HTR-8/SVneo (cell line): ENCODE measurements around the gene TIE1.

Experiments
- DNase-seq: peaks from one replicate; pipeline ENCODE4 v3.0.0; 2011; ENCODE audit warnings: low spot score, mixed read lengths; ENCODE audit not compliant: insufficient read length
- FAIRE-seq: peaks from 2 replicates; lab custom pipeline; 2011; peaks lifted over from hg19 to GRCh38; lab: Jason Lieb, UNC

TIE1 gene

DNA sequence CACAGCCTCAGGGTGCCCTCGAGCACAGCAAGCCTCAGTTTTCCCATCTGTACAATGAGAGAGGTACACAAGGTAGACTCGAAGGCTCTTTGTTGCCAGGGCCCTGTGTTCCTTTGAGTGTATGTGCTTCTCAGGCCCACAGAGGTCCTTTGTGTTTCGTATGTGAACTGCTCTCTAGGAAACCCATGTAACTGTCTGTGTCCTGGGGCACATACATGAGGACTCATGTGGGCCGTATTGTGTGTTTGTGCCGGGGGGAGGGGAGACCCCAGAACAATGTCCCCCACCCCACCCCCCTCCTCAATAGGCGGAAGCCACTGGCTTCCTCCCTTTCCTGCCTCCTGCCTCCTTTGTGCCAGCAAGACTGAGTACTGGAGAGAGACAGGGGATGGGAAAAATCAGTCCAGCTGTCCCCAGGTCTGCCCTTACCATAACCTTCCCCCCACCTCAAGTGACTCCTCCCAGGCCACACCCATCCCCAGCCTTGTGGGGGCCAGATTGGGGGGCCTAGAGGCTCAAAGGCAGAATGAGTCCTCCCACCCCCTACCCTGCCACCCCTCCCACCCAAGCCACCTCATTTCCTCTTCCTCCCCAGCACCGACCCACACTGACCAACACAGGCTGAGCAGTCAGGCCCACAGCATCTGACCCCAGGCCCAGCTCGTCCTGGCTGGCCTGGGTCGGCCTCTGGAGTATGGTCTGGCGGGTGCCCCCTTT, at the start of gene TIE1:
Gene TIE1 (plus strand): TSS at position 605 of the 717 bp plus-strand sequence. CDS start 90 bp downstream, at position 695.
- peak; percentile 82 for FAIRE-seq
- DNase-seq: peak; percentile 56

DNA sequence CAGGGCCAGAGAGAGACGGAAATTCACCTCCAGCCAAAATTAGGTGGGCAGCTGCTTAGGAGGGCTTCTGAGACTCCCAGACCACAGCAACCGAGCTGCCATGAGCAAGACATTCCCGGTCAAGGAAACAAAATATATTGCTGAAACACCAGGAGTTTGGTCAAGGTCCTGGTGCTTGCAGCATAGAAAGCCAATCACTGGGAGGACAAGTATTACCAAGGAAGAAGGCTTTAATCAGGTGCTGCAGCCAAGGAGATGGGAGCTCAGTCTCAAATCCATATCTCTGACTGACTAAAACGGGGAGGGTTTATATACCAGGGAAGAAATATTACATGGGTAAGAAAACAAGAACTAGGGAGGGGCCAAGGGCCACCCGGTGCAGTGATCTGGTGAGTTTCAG, 49.8 kb upstream of the TIE1 start:
- DNase-seq (no peak), FAIRE-seq (no peak)

DNA sequence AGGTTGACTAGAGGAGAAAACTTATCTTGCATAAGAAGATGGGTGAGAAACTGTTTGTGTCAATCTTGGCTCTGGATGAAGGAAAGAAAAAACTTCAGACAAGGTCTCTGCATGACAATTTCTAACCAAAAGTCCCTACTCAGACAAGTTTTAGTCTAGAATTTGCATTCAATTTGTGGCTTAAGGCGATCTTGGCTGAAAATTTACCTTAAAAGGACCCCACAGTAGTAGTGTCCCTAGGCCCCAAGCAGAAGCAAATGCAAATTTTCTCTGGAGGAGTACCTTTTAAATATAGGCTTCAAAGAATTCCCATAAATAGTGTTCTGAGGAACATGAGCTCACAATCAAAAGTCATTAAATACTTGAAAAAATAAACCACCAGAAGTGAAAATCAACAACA, 48.6 kb upstream of the TIE1 start:
- no peak for DNase-seq
- FAIRE-seq: no peak

DNA sequence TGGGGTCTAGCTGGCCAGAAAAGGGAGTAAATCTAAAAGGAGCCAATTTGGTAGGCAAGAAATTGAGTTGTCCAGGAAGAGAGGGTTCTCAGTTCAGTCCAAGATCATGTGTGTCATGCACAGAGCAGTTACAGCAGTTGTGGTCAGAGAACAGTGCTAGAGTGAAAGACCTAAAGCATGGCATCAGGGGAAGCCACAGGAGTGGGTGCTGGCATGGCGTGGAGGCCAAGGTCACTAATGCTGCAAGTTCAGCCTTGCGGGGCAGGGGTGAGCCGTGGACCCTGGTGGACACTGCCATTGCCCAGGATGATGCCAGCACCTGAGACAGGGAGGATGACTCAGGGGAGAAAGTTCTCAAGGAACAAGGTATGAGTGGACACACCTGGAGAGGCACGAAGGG, 47.6 kb upstream of the TIE1 start:
- FAIRE-seq (no peak), DNase-seq (no peak)

DNA sequence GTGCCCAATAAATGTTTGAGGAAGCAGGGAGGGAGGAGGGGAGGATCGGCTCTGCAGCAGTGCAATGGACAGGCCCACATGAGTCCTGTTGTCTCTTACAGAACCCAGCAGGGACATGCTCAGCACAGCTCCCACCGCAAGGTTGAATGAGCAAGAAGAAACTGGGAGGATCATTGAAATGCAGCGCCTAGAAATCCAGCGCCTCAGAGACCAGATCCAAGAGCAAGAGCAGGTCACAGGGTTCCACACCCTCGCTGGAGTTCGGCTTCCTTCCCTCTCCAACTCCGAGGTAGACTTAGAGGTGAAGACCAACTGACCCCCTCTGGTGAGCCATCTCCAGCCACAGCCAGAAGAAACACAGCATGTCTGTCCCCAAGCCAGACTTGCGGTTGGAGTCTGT, 46.9 kb upstream of the TIE1 start:
- no peak for DNase-seq

DNA sequence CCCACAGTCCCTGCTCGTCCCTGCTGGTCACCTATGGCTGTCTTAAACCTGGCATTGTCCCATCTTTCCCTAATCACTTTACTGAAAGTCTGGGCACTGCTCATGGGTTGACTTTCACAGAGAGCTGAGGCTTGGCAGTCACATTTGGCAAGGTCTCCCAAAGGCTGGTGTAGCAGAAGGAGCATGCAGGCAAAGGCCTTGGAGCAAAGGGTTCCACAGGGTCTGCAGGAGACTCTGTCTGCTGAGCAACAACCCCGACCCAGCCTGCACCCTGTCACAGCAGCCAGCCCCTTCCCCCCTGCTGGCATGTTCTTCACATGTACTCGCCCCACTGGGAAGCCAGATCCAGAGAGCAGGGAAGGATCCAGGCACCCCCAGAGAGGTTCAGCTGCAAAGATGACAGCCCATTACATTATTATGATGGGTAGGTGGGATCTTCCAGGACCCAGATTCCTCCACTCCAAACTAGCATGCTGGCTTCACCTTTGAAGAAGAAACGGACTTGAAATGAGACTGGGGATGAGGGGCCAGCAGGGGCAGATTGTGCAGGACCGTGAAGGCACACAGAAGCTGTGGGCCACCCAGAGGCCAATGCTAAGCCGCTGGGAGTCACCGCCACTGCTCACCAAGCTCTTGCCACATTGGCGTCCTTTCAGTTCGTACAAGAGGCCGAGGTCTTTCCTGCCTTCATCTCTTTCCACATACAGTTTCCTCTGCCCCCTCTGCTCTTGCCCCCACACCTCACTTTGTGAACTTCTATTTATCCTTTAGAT, 45.2 kb upstream of the TIE1 start:
- FAIRE-seq (no peak), DNase-seq (no peak)

More for the DNA sequence above, 46.9 kb upstream of the TIE1 start:
- no peak for FAIRE-seq

DNA sequence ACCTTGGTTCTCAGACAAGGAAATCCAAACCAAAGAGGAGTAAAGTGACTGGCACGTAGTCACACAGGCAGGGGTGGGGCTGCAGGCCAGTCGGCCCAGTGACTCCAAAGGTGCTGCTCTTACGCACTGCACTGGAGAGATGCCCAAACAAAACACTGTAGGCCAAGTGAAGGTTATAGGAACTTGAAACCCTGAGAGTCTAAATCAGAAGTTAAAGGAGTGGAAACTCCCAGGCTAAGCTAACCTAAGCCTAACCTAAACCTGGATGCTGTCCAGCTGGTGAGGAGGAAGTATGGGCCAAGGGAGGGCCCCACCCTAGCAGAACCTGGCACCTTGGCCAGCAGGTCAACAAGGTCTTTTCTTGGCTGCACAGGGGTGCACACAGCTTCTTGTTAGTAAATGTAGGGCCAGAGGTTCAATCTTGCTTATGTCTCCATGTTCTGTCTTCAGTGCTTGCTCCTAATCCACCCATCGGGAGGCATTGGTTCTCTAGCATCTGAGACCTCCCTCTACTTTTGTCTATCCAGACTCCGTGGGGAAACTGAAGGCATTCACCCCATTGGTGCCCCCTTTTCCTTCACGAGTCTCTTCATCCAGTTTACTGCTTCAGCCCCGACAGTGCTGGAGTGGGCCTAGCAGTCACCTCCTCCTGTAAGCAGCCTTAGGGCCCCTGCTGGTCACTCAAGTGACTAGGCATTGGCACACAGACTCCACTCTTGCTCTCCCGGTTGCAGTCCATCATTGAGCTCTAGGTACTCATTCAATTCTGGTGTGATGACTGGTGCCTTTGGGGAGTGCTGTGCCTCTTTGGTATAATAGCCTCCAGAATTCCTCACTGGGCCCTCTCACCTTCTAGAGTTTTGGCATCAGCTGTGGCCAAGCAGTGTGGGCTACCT, 43.9 kb upstream of the TIE1 start:
- DNase-seq: no peak
- no peak for FAIRE-seq

DNA sequence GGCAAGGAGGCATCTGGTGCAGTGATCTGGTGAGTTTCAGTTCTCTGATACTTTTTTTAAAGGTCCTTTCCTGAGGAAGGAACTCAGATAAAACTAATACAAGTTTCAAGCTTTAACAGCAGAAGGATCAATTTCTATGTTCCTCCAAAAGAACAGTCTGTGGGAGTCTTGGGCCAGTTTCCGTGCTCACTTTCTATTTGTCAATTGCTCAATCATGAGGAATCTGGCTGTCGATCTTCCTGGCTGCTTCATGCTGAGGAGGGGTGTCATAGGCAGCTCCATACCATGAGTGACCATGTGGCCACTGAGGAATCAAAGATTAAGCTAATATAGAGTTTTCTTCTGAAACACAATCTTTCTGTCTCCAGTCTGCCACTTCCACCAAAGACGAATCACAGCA, 42.4 kb upstream of the TIE1 start:
- FAIRE-seq: no peak

DNA sequence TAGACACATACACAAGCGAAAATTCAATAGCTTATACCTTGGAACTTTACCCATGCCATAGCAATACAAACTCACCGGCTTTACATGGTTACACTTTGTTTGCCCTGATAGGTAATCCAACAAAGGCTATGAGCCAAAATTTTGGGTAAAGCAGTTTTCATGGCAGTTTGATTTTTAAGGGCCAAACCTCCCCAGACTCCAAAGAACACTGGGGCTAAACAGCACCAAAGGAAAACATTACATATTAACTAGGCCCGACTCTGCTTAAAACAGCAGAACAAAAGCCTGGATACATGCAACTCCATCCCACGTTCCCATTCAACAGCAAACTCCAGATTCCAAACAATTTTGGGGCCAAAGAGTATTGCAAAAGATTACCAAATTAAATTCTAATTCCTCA, 35.4 kb upstream of the TIE1 start:
- FAIRE-seq (no peak), DNase-seq (no peak)

More for the DNA sequence above, 42.4 kb upstream of the TIE1 start:
- DNase-seq: no peak

DNA sequence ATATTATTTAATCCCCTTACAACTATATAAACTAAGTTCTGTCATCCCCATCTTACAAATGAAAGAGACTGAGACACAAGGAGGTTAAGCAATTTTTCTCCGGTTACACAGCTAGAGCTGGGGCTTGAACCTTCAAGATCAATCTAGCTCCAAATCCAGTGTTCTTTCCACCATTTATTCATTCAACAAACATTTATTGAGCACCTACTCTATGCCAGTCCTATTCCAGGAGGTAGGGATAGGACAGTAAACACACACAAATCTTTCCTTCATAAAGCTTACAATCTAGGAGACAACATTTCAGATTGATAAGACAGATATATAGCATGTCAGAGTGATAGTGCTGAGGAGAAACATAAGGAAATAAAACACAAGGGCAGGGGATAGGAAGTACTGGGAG, 33.9 kb upstream of the TIE1 start:
- no peak for FAIRE-seq
- DNase-seq: no peak

DNA sequence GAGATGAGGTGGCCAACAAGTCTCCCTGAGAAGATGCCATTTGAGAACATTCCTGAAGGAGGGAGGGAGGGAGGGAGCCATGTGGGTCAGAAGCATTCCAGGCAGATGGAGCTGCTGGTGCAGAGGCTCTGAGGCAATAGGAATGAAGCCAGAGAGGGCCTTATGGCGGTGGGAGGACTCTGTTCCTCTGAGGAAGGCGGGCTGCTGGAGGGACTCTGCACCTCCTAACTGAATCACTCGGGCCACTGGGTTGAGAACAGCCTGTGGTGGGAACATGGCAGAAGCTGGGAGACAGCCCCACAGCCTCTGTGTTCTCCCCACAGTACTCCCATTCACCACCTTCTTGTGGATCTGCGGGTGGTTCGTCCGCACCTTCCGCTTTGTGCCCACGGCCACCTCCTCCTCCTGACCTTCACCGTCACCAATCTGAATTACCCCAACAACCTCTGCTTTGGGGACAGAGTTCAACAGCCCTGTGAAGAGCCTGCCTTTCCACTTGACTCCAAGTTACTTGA, 33.4 kb upstream of the TIE1 start:
- DNase-seq (no peak), FAIRE-seq (no peak)

DNA sequence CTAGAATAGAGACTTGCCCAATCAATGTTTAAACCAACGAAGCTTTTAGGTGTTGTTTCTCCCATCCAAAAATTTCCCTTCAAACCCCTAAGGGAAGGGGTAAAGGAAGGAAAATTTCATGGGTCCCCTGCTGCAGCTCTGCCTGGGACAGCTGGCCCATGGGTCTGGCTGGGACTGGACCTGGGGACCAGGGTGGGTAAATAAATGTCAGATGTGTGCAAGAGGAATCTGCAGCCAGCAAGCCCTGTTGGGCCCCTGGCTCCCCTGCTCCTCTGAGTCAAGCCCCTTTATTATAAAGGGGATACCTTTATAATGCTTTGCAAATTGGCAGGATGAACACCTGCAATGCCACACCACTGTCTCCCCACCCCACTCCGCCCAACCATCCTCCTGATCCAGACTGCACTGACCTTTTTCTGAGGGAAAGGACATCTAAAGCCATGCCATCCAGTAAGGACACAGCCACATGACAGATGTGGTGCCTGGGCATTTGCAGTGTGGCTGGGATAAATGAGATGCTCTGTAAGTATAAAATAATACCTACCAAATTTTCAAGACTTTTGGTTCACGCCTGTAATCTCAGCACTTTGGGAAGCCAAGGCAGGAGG, 32.9 kb upstream of the TIE1 start:
- DNase-seq (no peak), FAIRE-seq (no peak)

DNA sequence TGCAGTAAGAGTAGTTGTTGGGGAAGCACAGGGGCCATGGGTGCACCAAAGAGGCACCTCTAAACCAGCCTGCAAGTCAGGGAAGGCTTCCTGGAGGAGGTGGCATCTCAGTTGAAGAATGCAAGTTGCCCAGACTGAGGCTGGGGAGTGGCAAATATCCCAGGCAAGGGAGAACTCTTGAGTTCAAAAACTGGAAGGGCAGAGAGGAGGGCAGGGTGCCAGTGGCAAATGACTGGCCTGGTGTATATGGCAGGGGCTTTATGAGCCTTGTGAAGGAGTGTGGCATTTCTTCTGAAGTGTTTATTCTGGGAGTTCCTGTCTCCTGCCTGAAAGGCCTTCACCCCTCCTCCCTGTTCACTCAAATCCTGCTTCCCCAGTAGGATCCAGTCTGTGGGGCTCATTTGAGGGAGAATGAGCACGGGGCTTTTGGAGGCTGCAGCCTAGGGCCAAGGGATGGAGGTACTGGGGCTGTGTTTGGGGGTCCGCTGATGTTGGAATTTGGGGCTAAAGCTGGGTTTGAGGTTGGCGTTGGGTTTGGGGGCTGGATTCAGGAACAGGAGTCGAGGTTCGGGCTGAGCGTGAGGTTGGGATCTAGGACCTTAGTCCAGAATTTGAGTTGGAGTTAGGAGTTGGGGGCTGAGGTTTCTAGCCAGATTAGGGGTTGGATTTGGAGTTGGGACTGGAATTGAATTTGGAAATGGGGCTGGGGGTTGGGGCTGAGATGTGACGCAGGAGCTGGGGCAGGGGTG, 31.0 kb upstream of the TIE1 start, which contains the start of gene TMEM125:
Gene TMEM125 (plus strand): TSS at position 357 of the 749 bp plus-strand sequence. CDS start 2,740 bp downstream, outside the sequence.
- FAIRE-seq (no peak), DNase-seq (no peak)

DNA sequence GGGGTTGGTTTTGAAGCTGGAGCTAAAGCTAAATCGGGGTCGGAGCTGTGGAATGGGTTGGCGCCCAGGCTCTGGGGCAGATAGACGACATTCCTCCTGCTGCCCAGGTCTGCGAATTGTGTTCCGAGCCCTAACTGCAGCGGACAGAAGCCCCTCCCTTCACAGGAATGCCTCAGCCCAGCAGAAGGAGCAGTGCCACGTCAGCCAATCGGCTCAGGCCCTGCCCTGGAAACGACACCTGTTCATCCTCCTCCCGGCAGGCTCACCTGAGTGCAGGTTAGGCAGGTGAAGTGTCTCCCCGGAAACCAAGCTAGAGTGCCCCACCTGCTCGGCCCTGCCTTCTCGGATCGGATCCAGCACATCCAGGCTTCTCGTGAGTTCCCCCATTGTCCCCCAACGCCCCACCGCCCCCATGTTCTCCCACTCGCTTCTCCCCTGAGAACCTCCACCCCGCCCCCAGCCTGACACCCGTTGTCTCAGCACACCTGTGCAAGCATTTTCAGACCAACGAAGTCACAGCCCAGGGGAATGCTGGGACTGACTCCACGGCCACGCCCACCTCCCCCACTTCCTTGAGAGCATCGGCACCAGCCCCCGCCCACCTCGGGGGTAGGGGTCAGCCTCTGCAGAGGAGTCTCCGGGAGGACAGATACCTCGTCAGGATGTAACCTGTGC, 30.2 kb upstream of the TIE1 start:
- no peak for DNase-seq
- FAIRE-seq: no peak

DNA sequence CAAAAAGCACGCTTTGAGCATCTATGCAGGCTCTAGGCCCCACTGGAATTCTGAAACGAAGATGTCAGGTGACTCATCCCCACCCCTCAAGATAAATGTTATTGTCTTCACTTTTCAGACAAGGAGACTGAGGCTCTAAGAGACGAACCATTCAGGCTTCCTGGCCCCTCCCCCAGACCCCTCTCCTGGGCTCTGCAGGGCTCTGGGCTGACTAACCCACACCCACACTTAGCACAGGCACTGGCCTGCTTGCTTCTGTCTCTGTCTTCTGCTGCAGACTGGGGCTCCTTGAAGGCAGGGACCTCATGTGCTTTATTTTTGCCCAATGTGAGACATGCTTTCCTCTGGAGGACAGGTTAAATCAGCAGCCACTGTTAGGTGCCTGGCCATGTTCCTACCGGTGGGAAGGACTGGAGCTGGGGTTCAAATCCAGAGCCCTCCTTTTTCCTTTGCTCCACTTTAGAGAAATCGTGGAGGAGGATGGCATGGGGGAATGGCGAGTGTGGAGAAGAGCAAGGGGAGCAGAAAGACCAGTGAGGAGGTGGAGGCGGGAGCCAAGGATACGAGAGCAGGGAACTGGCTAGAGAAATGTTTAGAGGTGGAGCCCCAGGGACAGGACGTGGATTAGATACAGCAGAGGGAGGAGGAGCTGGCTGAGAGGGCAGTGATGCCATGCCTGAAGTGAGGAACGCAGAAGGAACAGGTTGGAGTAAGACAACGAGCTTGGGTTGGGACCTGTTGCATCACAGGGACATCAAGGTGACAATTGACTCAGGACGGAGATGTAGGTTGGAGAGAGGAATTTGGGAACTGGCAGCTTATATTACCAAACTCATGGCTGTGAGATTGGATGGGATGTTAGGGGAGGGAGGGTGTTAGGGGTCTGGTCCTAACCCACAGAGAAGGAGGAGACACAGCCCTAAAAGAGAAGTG, 29.3 kb upstream of the TIE1 start:
- FAIRE-seq (no peak), DNase-seq (no peak)

DNA sequence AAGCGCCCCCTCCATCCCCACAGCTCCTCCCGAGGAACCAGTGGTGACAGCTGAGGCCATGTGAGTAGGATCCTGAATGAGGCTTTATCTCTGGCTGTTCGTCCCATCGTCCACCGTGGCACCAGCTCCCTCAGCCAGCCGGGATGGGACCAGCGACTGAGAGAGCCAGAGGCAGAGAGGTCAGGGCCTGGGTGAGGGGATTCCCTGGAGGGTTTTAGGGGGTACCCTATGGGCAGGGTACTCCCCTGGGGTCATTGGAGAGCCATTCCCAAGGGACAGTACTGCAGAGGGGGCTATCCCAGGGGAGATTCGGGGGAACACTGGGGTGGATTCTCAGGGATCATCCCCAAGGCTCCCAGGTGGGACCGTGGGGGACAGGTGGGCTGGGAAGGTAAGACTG, 28.6 kb upstream of the TIE1 start:
- DNase-seq (no peak), FAIRE-seq (no peak)
